GM06990 (cell line): Measurements from ENCODE around the gene CCDC30.

Experiments
- DNase-seq: peaks from one replicate; pipeline ENCODE4 v3.0.0-alpha.2; 2011; ENCODE audit not compliant: insufficient read length; ENCODE audit errors: extremely low read depth
- H3K27me3 ChIP-seq: replicated peaks from 2 replicates; pipeline ENCODE4 v1.6.0; 2011; ENCODE audit warnings: low read length; ENCODE audit not compliant: control insufficient read depth, insufficient read depth
- H3K36me3 ChIP-seq: 2 replicates; pipeline ENCODE4 v1.5.1; 2011; ENCODE audit warnings: low read length; ENCODE audit not compliant: control insufficient read depth, insufficient read depth
- H3K4me3 ChIP-seq: replicated peaks from 2 replicates; pipeline ENCODE4 v1.5.1; 2011; ENCODE audit warnings: low read depth, mild to moderate bottlenecking, control low read depth, low read length
- CTCF ChIP-seq: IDR thresholded peaks from 2 replicates; pipeline ENCODE4 v1.5.1; 2011; ENCODE audit warnings: low read length, control low read depth, mild to moderate bottlenecking, inconsistent platforms; ENCODE audit not compliant: insufficient read depth, poor library complexity, severe bottlenecking

Gene CCDC30

GRCh38 chr1:42427240-42427639 lies 35.8 kb upstream of the CCDC30 start:
- H3K36me3 ChIP-seq: no peaks in the 10 kb centered on the region
- H3K4me3 ChIP-seq: no peak overlapping the region
- H3K27me3 ChIP-seq: no peaks in the 10 kb centered on the region
- DNase-seq: no peak
- no peak for TF ChIP-seq CTCF

GRCh38 chr1:42429603-42430002 lies 33.5 kb upstream of the CCDC30 start:
- H3K27me3 ChIP-seq: no peaks in the 10 kb centered on the region
- no peak for TF ChIP-seq CTCF

GRCh38 chr1:42430286-42431135 lies 32.6 kb upstream of the CCDC30 start:
- H3K4me3 ChIP-seq: no peak overlapping the region
- no peak for TF ChIP-seq CTCF
- no peaks in the 10 kb centered on the region for H3K36me3 ChIP-seq
- no peak for DNase-seq
- H3K27me3 ChIP-seq: no peaks in the 10 kb centered on the region

More at GRCh38 chr1:42429603-42430002, 33.5 kb upstream of the CCDC30 start:
- H3K4me3 ChIP-seq: no peak overlapping the region
- no peak for DNase-seq
- H3K36me3 ChIP-seq: no peaks in the 10 kb centered on the region

- H3K27me3 ChIP-seq: no peaks in the 10 kb centered on the region
- DNase-seq: no peak
- no peaks in the 10 kb centered on the region for H3K36me3 ChIP-seq
- no peak overlapping the region for H3K4me3 ChIP-seq
- TF ChIP-seq CTCF: no peak
Measured at GRCh38 chr1:42431514-42431913, 31.6 kb upstream of the CCDC30 start.

- no peak overlapping the region for H3K4me3 ChIP-seq
- no peak for TF ChIP-seq CTCF
- no peaks in the 10 kb centered on the region for H3K36me3 ChIP-seq
- no peaks in the 10 kb centered on the region for H3K27me3 ChIP-seq
- no peak for DNase-seq
Measured at GRCh38 chr1:42432714-42433113, 30.4 kb upstream of the CCDC30 start.
